IMR-90 (cell line): ENCODE data around the gene RNU6-9. TPM values are rescaled to one million over a fixed set of nuclear protein-coding genes. Genes with fewer than 3 reads are reported as not detected.

Experiments
- ATAC-seq: fragments of 200-7000 bp; cut with Tn5 transposase; 2 replicates; pipeline ENCODE4 v1.9.1; 2020; ENCODE audit warnings: low read depth, mild to moderate bottlenecking, moderate library complexity
- BruUV-seq: library from RNA; stranded (reverse); fragments of 400-500 nt; replicated peaks from 2 replicates; lab custom pipeline; 2021; lab: Mats Ljungman, UMichigan
- CTCF ChIA-PET: fragments of 300-600 bp; formaldehyde crosslinking; extraction: SDS; loops from one replicate; lab custom pipeline; 2021; ENCODE audit warnings: antibody characterized with exemption; lab: Yijun Ruan, JAX
- POLR2A ChIA-PET: fragments of 300-600 bp; sonication (Branson Sonifier 250); formaldehyde crosslinking; loops from one replicate; lab custom pipeline; 2022; ENCODE audit warnings: antibody characterized with exemption; ENCODE audit not compliant: unreplicated experiment; lab: Charles Lee
- DNase-seq: peaks from one replicate; pipeline ENCODE4 v3.0.0; 2013
- H2AFZ ChIP-seq: replicated peaks from 2 replicates; pipeline ENCODE3; 2013; ENCODE audit warnings: low read length, mild to moderate bottlenecking; ENCODE audit not compliant: poor library complexity
- H2AK5ac ChIP-seq: 2 replicates; pipeline ENCODE4 v1.6.1; 2013; ENCODE audit warnings: low read depth, low read length, inconsistent platforms
- H2AK9ac ChIP-seq: replicated peaks from 2 replicates; pipeline ENCODE3; 2013; ENCODE audit warnings: mild to moderate bottlenecking, low read depth, low read length, moderate library complexity; ENCODE audit not compliant: poor library complexity
- H2BK120ac ChIP-seq: 2 replicates; pipeline ENCODE4 v1.6.1; 2013; ENCODE audit warnings: low read depth, low read length, inconsistent platforms
- H2BK15ac ChIP-seq: 3 replicates; pipeline ENCODE4 v1.6.1; 2013; ENCODE audit warnings: low read depth, low read length, inconsistent platforms
- H2BK20ac ChIP-seq: 2 replicates; pipeline ENCODE4 v1.6.1; 2013; ENCODE audit warnings: low read depth, mild to moderate bottlenecking, inconsistent platforms, low read length, moderate library complexity
- H2BK5ac ChIP-seq: 2 replicates; pipeline ENCODE4 v1.6.1; 2013; ENCODE audit warnings: mild to moderate bottlenecking, low read depth, low read length, inconsistent platforms; ENCODE audit not compliant: poor library complexity, severe bottlenecking
- H3K14ac ChIP-seq: replicated peaks from 2 replicates; pipeline ENCODE4 v1.6.1; 2013; ENCODE audit warnings: low read depth, low read length, inconsistent platforms
- H3K18ac ChIP-seq: 2 replicates; pipeline ENCODE4 v1.6.1; 2013; ENCODE audit warnings: low read depth, low read length, control low read depth
- H3K23ac ChIP-seq: 2 replicates; pipeline ENCODE4 v1.6.1; 2013; ENCODE audit warnings: low read depth, low read length, inconsistent platforms
- H3K27ac ChIP-seq: 2 replicates; pipeline ENCODE4 v1.5.1; 2013; ENCODE audit warnings: mild to moderate bottlenecking, control low read depth, low read length; ENCODE audit not compliant: insufficient read depth
- H3K27me3 ChIP-seq: 2 replicates; pipeline ENCODE4 v1.6.1; 2013; ENCODE audit warnings: low read length; ENCODE audit not compliant: control insufficient read depth, insufficient read depth
- H3K36me3 ChIP-seq: 2 replicates; pipeline ENCODE4 v1.6.1; 2013; ENCODE audit warnings: low read length, mixed read lengths; ENCODE audit not compliant: control insufficient read depth, insufficient read depth
- H3K4ac ChIP-seq: 2 replicates; pipeline ENCODE4 v1.6.1; 2013; ENCODE audit warnings: low read depth, low read length, inconsistent platforms
- H3K4me1 ChIP-seq: 2 replicates; pipeline ENCODE4 v1.6.1; 2013; ENCODE audit warnings: low read length, mixed read lengths; ENCODE audit not compliant: control insufficient read depth, insufficient read depth
- H3K4me2 ChIP-seq: 2 replicates; pipeline ENCODE4 v1.6.1; 2013; ENCODE audit warnings: low read depth, mild to moderate bottlenecking, control low read depth, low read length, moderate library complexity
- H3K4me3 ChIP-seq: 2 replicates; pipeline ENCODE4 v1.5.1; 2013; ENCODE audit warnings: low read depth, mild to moderate bottlenecking, control low read depth, low read length, moderate library complexity; ENCODE audit not compliant: insufficient read depth
- H3K56ac ChIP-seq: 2 replicates; pipeline ENCODE4 v1.6.1; 2013; ENCODE audit warnings: low read length, inconsistent platforms; ENCODE audit not compliant: insufficient read depth; ENCODE audit errors: extremely low read depth
- H3K79me1 ChIP-seq, 2 experiments: 2 replicates each; pipeline ENCODE4 v1.6.1; 2013; ENCODE audit warnings: low read length in 2 of 2, inconsistent platforms in 1 of 2, low read depth in 1 of 2
- H3K9ac ChIP-seq: 2 replicates; pipeline ENCODE4 v1.6.1; 2013; ENCODE audit warnings: low read depth, low read length, control low read depth
- H3K9me1 ChIP-seq: 2 replicates; pipeline ENCODE4 v1.6.1; 2013; ENCODE audit warnings: low read length, inconsistent platforms; ENCODE audit not compliant: insufficient read depth
- H3K9me3 ChIP-seq: 2 replicates; pipeline ENCODE4 v1.6.1; 2013; ENCODE audit warnings: low read length; ENCODE audit not compliant: control insufficient read depth, insufficient read depth
- H4K20me1 ChIP-seq: 2 replicates; pipeline ENCODE4 v1.6.1; 2013; ENCODE audit warnings: low read length, inconsistent platforms; ENCODE audit not compliant: insufficient read depth
- H4K5ac ChIP-seq: 2 replicates; pipeline ENCODE4 v1.6.1; 2013; ENCODE audit warnings: mild to moderate bottlenecking, low read depth, low read length, control low read depth
- H4K8ac ChIP-seq, 2 experiments: 2 replicates each; pipeline ENCODE4 v1.6.1; 2013; ENCODE audit warnings: low read depth in 2 of 2, low read length in 2 of 2, control low read depth in 1 of 2, inconsistent platforms in 1 of 2
- H4K91ac ChIP-seq: 2 replicates; pipeline ENCODE4 v1.6.1; 2013; ENCODE audit warnings: low read depth, low read length, inconsistent platforms; ENCODE audit not compliant: insufficient read depth
- BHLHE40 ChIP-seq: fragments of 150-350 bp; IDR thresholded peaks from 2 replicates; pipeline ENCODE4 v1.6.1; 2016; ENCODE audit warnings: mild to moderate bottlenecking, low read depth, low read length
- CEBPB ChIP-seq: IDR thresholded peaks from 2 replicates; pipeline ENCODE4 v1.6.1; 2012; ENCODE audit warnings: low read depth, low read length, improper control_type of control experiment
- CTCF ChIP-seq: conservative IDR thresholded peaks from 2 replicates; pipeline ENCODE4 v1.5.1; 2012; ENCODE audit warnings: mild to moderate bottlenecking, low read depth, low read length, improper control_type of control experiment
- MAFK ChIP-seq: IDR thresholded peaks from 2 replicates; pipeline ENCODE4 v1.6.1; 2012; ENCODE audit warnings: low read depth, low read length, improper control_type of control experiment
- RAD21 ChIP-seq: IDR thresholded peaks from 2 replicates; pipeline ENCODE4 v1.6.1; 2012; ENCODE audit warnings: low read length, improper control_type of control experiment
- SMC3 ChIP-seq: fragments of 150-350 bp; IDR thresholded peaks from 2 replicates; pipeline ENCODE4 v1.6.1; 2016; ENCODE audit warnings: low read depth, mild to moderate bottlenecking, antibody characterized with exemption, low read length, moderate library complexity
- WGBS, 2 experiments: methylation state at CpG; one replicate each; pipeline versions ENCODE4 v1.1.5 to v1.1.7; 2013; ENCODE audit warnings: missing lambda C conversion rate in 2 of 2; ENCODE audit not compliant: insufficient read length in 1 of 2; ENCODE audit errors: extremely low coverage in 2 of 2; 5-methylcytosine and 5-hydroxymethylcytosine counted together
- dilution Hi-C: fragments of 300-500 bp; cut with HindIII; formaldehyde crosslinking; loops from one replicate; pipeline ENCODE4 v1.14.3; 2018; ENCODE audit warnings: low sequenced_read_pairs; ENCODE audit not compliant: unreplicated experiment
- in situ Hi-C: fragments of 300-500 bp; cut with MboI; formaldehyde crosslinking; loops from 3 replicates; pipeline ENCODE4 v1.14.3; 2019; ENCODE audit warnings: low sequenced_read_pairs, inconsistent platforms, mixed read lengths
- intact Hi-C: fragments of 100-400 bp; cut with micrococcal nuclease; formaldehyde crosslinking; loops from 2 replicates; pipeline ENCODE4 v1.10.0; 2022
- polyA plus RNA-seq, 3 experiments: library from polyadenylated mRNA; depleted of rRNA; stranded (reverse); fragments of >200 nt; gene quantifications; 2 replicates each; pipeline ENCODE4 v1.2.3, GENCODE V29; 2012; ENCODE audit warnings: low replicate concordance in 1 of 3
- total RNA-seq: library from RNA; depleted of rRNA; stranded (reverse); fragments of >200 nt; gene quantifications from 2 replicates; pipeline ENCODE4 v1.2.3, GENCODE V29; 2012
- TF ChIP-seq, protein P1 (sequence below): fragments of 150-350 bp; IDR thresholded peaks from 2 replicates; pipeline ENCODE4 v1.6.1; 2017; ENCODE audit warnings: mild to moderate bottlenecking, antibody characterized with exemption, low read length, low read depth

The RNU6-9 gene
- total and polyA plus RNA-seq, 2 of the 4 experiments (the other 2 are of a cell fraction), result not detected

- Histone ChIP-seq H2BK5ac (no peak overlapping the region), H2BK20ac (no peak overlapping the region), H3K27ac (no peak overlapping the region), H4K5ac (no peak overlapping the region), H2AK9ac (peak overlapping the region; percentile 78), H3K18ac (no peak overlapping the region), H4K20me1 (no peaks in the 10 kb centered on the region; the same call in 1 of the 2 replicates), H3K14ac (no peak overlapping the region), H3K27me3 (no peaks in the 10 kb centered on the region), H3K9me3 (no peaks in the 10 kb centered on the region), H3K23ac (no peak overlapping the region), H3K56ac (no peak overlapping the region), H4K8ac (no peak overlapping the region), H3K36me3 (peaks cover 10% of the 10 kb centered on the region), H3K9me1 (no peaks in the 10 kb centered on the region), H3K4ac (no peak overlapping the region), H3K4me3 (no peak overlapping the region), H3K4me1 (peaks cover 3% of the 10 kb centered on the region; the same call in 1 of the 2 replicates), H2BK15ac (no peak overlapping the region), H2BK120ac (no peak overlapping the region), H2AK5ac (0 out of 2 replicates have a peak overlapping the region, but pooled peaks have one; percentile 16), H3K9ac (no peak overlapping the region), H3K79me1 (peaks cover 5 to 10% of the 10 kb centered on the region in 2 experiments; a peak in 2 of 4 replicates), H4K91ac (no peak overlapping the region), H3K4me2 (no peak overlapping the region), H2AFZ (peak overlapping the region; percentile 68)
- CTCF ChIA-PET, result interaction anchor here (0.6 kb wide), 1 partner anchor 18 kb away, joined by 9 read pairs; no protein-coding TSS in a partner anchor
- in situ Hi-C loops, result no loop called here
- intact Hi-C loops, result loop anchor here (10.0 kb wide), 1 partner anchor 198 kb away; the partner anchor contains the start of gene RNF126
- dilution Hi-C loops, result no loop called here
- DNase-seq (no peak), ATAC-seq (no peak)
- no TSS peak for BruUV-seq
- TF ChIP-seq, protein P1, sequence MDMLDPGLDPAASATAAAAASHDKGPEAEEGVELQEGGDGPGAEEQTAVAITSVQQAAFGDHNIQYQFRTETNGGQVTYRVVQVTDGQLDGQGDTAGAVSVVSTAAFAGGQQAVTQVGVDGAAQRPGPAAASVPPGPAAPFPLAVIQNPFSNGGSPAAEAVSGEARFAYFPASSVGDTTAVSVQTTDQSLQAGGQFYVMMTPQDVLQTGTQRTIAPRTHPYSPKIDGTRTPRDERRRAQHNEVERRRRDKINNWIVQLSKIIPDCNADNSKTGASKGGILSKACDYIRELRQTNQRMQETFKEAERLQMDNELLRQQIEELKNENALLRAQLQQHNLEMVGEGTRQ, result no peak
- TF ChIP-seq RAD21 (no peak), CEBPB (no peak), SMC3 (no peak), BHLHE40 (no peak), MAFK (no peak), CTCF (no peak)
- no CpG with 5 or more reads among the region's 7 CpGs for WGBS, 2 experiments
- POLR2A ChIA-PET, result interaction anchor here (0.5 kb wide), 1 partner anchor 183 kb away, joined by 22 read pairs; no protein-coding TSS in a partner anchor
Measured at GRCh38 chr19:863315-863620, 30.0 kb upstream of the RNU6-9 start.
